GM12875 (cell line): Measurements from ENCODE around the gene SPPL3.

ENCODE experiments used
- H3K4me3 ChIP-seq: one replicate; pipeline ENCODE4 v1.5.1; 2011; ENCODE audit warnings: low read depth, low read length, control low read depth
- CTCF ChIP-seq: IDR thresholded peaks from 2 replicates; pipeline ENCODE4 v1.5.1; 2011; ENCODE audit warnings: low read depth, mild to moderate bottlenecking, control low read depth, inconsistent platforms, low read length, moderate library complexity, borderline replicate concordance; ENCODE audit not compliant: insufficient read depth

SPPL3 gene

GRCh38 chr12:120766566-120766965 is 137.6 kb downstream of the SPPL3 start:
- TF ChIP-seq CTCF: no peak
- H3K4me3 ChIP-seq: no peak overlapping the region

GRCh38 chr12:120764816-120765215 is 139.3 kb downstream of the SPPL3 start:
- H3K4me3 ChIP-seq: no peak overlapping the region
- TF ChIP-seq CTCF: no peak

GRCh38 chr12:120763250-120763649 is 140.9 kb downstream of the SPPL3 start:
- no peak overlapping the region for H3K4me3 ChIP-seq
- TF ChIP-seq CTCF: no peak

GRCh38 chr12:120762086-120762485 is 142.1 kb downstream of the SPPL3 start:
- no peak overlapping the region for H3K4me3 ChIP-seq
- no peak for TF ChIP-seq CTCF

GRCh38 chr12:120761519-120761934 is 142.6 kb downstream of the SPPL3 start:
- H3K4me3 ChIP-seq: no peak overlapping the region
- no peak for TF ChIP-seq CTCF

- no peak overlapping the region for H3K4me3 ChIP-seq
- no peak for TF ChIP-seq CTCF
Measured at GRCh38 chr12:120760349-120761254, 143.6 kb downstream of the SPPL3 start.
